Measurements from ENCODE around the gene PTGDR. TPM values are rescaled to one million over a fixed set of nuclear protein-coding genes. Genes with fewer than 3 reads are reported as not detected.
A peak's percentile ranks its signal among the peaks of the same experiment; 100 is the strongest.

The PTGDR gene
- total RNA-seq, 4 donors from 2014 or later, result 12.3 to 30.1 (median 28.3) TPM

DNA sequence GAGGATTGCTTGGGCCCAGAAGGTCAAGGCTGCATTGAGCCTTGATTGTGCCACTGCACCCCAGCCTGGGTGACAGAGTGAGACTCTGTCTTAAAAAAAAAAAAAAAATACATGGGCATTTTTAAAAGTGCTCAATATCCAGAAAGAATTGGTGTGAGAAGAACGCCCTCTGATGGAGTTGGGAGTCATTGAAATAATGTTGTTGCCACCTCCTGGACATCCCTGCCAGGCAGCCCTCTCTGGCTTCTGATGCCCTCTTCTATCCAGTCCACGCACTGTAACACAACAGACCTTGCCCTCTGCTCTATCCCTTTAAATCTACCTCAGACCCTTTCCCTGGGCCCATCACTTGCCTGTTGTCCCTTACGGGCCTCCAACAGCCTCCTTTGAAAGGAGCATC, 4.9 kb downstream of the PTGDR start:
- DNase-seq, result peak; percentile 48
- TF ChIP-seq CTCF (IDR thresholded peaks at IDR 0.05) (peak; percentile 26 to 53 (median 41)), POLR2A (IDR thresholded peaks at IDR 0.05) (no peak)
- peaks cover 18% of the 10 kb centered on the region for H3K27me3 ChIP-seq

GRCh38 chr14:52275372-52275771, 7.9 kb downstream of the PTGDR start:
- no peak overlapping the region for H3K4me3 ChIP-seq
- no peak overlapping the region for H3K27ac ChIP-seq
- WGBS, 2 donors (ENCODE audit: low coverage in 1 of 2), result 40 to 64% methylated on average over 3 of the region's 3 CpGs
- H3K9me3 ChIP-seq, result no peaks in the 10 kb centered on the region
- DNase-seq, result no peak
- no peak for TF ChIP-seq POLR2A (IDR thresholded peaks at IDR 0.05)
- TF ChIP-seq EP300 (IDR thresholded peaks at IDR 0.05; ENCODE audit: low read depth), result no peak
- TF ChIP-seq CTCF (IDR thresholded peaks at IDR 0.05), result no peak
- no peak for TF ChIP-seq POLR2AphosphoS5 (IDR thresholded peaks at IDR 0.05)
- peaks cover 0 to 3% (median 0%) of the 10 kb centered on the region in 4 donors for H3K36me3 ChIP-seq
- no peaks in the 10 kb centered on the region for H3K27me3 ChIP-seq
- in situ Hi-C loops (cut with MboI; ENCODE audit: low pct_ligation_motif_present in 1 of 4, low pct_unique_long_range_greater_than_20kb in 1 of 4, low sequenced_read_pairs in 3 of 4) (loop anchor here in 2 of 4 donors (10.0 to 25.0 kb wide), 2 partner anchors 138 to 291 kb away; partner anchors contain the start of gene RTRAF (in 1 of the 2)), intact Hi-C loops (cut with DNase I; ENCODE audit: low total_unique reads) (no loop called here)
- peaks cover 0 to 9% (median 3%) of the 10 kb centered on the region in 4 donors for H3K4me1 ChIP-seq

More for the DNA sequence above, 4.9 kb downstream of the PTGDR start:
- Histone ChIP-seq H3K36me3 (peaks cover 0 to 3% (median 0%) of the 10 kb centered on the region in 4 donors), H3K27ac (peak overlapping the region in 1 of 4 donors; percentile 21), H3K4me1 (peaks cover 0 to 22% (median 9%) of the 10 kb centered on the region in 4 donors), H3K4me3 (peak overlapping the region in 1 of 4 donors; percentile 6), H3K9me3 (no peaks in the 10 kb centered on the region)
- in situ Hi-C loops (cut with MboI; ENCODE audit: low pct_ligation_motif_present in 1 of 4, low pct_unique_long_range_greater_than_20kb in 1 of 4, low sequenced_read_pairs in 3 of 4), result loop anchor here in 3 of 4 donors (10.0 to 25.0 kb wide), 3 partner anchors 260 to 288 kb away; partner anchors contain the start of gene RTRAF (in 2 of the 3)
- intact Hi-C loops (cut with DNase I; ENCODE audit: low total_unique reads), result no loop called here
- WGBS, 2 donors (ENCODE audit: low coverage in 1 of 2), result 40 to 42% methylated on average over 3 of the region's 3 CpGs

DNA sequence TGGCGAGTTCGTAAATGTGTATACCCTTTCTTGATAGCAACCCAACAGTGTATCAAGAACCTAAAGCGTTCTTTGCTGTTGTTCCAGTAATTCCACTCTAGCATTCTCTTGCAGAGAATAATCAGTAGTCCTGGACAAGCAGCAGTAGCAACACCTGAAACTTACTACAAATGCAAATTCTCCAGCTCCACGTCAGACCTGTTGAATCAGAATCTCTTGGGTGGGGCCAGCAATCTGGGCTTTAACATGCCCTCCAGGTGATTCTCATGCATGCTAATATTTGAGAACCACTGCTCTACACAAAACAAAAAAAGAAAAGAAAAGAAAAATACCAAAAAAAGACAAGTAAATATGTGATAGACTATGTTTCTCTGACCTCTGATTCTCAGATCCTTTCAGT, 10.1 kb downstream of the PTGDR start:
- intact Hi-C loops (cut with DNase I; ENCODE audit: low total_unique reads) (no loop called here), in situ Hi-C loops (cut with MboI; ENCODE audit: low pct_ligation_motif_present in 1 of 4, low pct_unique_long_range_greater_than_20kb in 1 of 4, low sequenced_read_pairs in 3 of 4) (loop anchor here in 2 of 4 donors (10.0 to 25.0 kb wide), 2 partner anchors 140 to 293 kb away; partner anchors contain the start of gene RTRAF (in 1 of the 2))
- Histone ChIP-seq H3K9me3 (no peaks in the 10 kb centered on the region), H3K27me3 (no peaks in the 10 kb centered on the region), H3K36me3 (peaks cover 0 to 3% (median 0%) of the 10 kb centered on the region in 4 donors), H3K4me1 (no peaks in the 10 kb centered on the region), H3K27ac (no peak overlapping the region), H3K4me3 (no peak overlapping the region)
- TF ChIP-seq EP300 (IDR thresholded peaks at IDR 0.05; ENCODE audit: low read depth) (no peak), POLR2AphosphoS5 (IDR thresholded peaks at IDR 0.05) (no peak), POLR2A (IDR thresholded peaks at IDR 0.05) (no peak), CTCF (IDR thresholded peaks at IDR 0.05) (no peak)
- WGBS, 2 donors (ENCODE audit: low coverage in 1 of 2), result 90 to 98% methylated on average over 3 to 4 of the region's 4 CpGs
- DNase-seq, result no peak

GRCh38 chr14:52279408-52279807, 11.9 kb downstream of the PTGDR start:
- no peak overlapping the region for H3K27ac ChIP-seq
- TF ChIP-seq POLR2A (IDR thresholded peaks at IDR 0.05), result no peak
- no peak for TF ChIP-seq POLR2AphosphoS5 (IDR thresholded peaks at IDR 0.05)
- no peak for TF ChIP-seq EP300 (IDR thresholded peaks at IDR 0.05; ENCODE audit: low read depth)
- no peak for TF ChIP-seq CTCF (IDR thresholded peaks at IDR 0.05)
- H3K4me3 ChIP-seq, result no peak overlapping the region
- H3K36me3 ChIP-seq, result peaks cover 0 to 3% (median 0%) of the 10 kb centered on the region in 4 donors
- intact Hi-C loops (cut with DNase I; ENCODE audit: low total_unique reads), result no loop called here
- WGBS, 2 donors (ENCODE audit: low coverage in 1 of 2), result 26 to 40% methylated on average over 3 of the region's 3 CpGs
- no peaks in the 10 kb centered on the region for H3K27me3 ChIP-seq
- no peak for DNase-seq
- no peaks in the 10 kb centered on the region for H3K4me1 ChIP-seq
- in situ Hi-C loops (cut with MboI; ENCODE audit: low pct_ligation_motif_present in 1 of 4, low pct_unique_long_range_greater_than_20kb in 1 of 4, low sequenced_read_pairs in 3 of 4), result loop anchor here in 2 of 4 donors (10.0 to 25.0 kb wide), 2 partner anchors 142 to 295 kb away; partner anchors contain the start of gene RTRAF (in 1 of the 2)
- no peaks in the 10 kb centered on the region for H3K9me3 ChIP-seq

Data from transverse colon (tissue), 4 donors.